Measurements from ENCODE around the gene CEP19.
A peak's percentile ranks its signal among the peaks of the same experiment; 100 is the strongest.

Gene CEP19

GRCh38 chr3:196667056-196667825 is 44.8 kb downstream of the CEP19 start:
- DNase-seq (ENCODE audit: low read depth, low spot score): no peak
- no peak overlapping the region for H3K27ac ChIP-seq

DNA sequence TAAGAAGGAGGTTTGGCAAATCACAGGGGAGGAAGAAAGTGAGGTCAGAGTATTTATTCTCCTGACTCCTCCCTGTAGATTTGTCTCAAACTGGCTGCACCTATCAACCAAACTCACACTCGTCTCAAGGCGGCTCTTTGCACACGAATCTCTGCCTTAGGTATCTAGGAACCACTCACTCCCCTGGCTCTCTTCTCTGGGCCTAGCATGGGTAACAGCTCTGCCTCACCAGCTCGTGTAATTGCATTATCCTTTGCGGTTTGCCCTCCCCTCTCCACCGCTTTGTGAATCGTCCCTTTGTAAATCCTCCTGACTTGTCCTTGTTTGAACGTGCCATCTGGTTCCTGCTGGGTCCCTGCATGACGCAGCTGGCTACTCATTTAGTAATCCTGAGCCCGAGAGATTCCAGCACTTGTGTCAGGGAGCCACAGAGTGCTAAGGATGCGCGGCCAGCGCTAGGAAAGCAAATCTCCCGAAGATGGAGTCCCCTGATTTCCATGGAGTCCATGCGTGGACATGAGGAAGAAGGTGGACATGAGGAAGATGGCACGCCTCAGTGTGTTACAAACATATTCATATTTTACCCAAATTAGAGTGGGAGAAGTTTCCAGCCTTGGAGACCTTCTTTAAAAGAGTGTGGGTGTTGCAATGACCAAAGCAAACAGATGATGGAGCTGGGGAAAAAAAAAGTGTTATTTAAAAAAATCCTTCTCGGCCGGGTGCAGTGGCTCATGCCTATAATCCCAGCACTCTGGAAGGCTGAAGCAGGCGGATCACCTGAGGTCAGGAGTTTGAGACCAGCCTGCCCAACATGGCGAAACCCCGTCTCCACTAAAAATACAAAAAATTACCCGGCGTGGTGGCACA is 45.8 kb downstream of the CEP19 start:
- peak overlapping the region; percentile 51 for H3K27ac ChIP-seq
- peak; percentile 76 for DNase-seq (ENCODE audit: low read depth, low spot score)

DNA sequence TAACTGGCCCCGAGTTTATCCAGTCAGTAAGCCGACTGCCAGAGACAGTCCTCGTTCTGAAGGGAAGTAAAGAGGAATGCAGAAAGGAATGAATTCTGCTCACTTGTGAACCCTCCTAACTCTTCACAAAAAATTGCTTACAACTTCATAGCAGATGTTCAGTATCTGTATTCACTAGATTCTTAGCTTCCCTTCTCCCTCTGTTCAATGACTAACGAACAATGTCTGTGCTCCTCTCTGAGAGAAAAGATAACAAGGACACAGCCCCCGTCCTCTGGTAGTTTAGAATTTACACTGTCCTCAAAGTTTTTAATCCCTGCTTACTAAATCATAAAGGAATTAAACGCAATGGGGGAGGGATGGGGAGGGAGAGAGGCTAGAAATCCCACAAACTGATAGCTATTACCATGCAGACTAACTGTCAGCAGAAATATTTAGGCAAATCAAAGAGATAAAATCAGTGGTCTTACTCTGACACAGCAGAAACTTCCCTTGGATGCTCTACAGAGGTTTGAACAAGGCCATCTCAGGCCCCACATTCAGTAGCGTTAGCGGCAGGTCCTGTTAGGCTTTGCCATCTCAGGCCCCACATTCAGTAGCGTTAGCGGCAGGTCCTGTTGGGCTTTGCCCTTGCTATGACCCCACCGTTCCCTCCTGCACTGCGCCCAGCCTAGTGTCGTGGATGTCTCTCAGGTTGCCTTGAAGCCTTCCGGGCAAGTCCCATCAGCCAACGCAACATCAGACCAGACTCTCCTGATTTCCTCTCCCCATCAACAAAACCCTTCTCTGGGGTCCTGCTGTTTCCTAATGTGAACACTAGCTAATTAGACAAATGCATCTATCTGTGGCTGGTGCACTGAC is 49.1 kb downstream of the CEP19 start:
- DNase-seq (ENCODE audit: low read depth, low spot score): no peak
- no peak overlapping the region for H3K27ac ChIP-seq

GRCh38 chr3:196662033-196662432 is 50.0 kb downstream of the CEP19 start:
- no peak for DNase-seq (ENCODE audit: low read depth, low spot score)
- H3K27ac ChIP-seq: no peak overlapping the region

- DNase-seq (ENCODE audit: low read depth, low spot score): no peak
- no peak overlapping the region for H3K27ac ChIP-seq
Observed at GRCh38 chr3:196661400-196661799, 50.6 kb downstream of the CEP19 start.

DNA sequence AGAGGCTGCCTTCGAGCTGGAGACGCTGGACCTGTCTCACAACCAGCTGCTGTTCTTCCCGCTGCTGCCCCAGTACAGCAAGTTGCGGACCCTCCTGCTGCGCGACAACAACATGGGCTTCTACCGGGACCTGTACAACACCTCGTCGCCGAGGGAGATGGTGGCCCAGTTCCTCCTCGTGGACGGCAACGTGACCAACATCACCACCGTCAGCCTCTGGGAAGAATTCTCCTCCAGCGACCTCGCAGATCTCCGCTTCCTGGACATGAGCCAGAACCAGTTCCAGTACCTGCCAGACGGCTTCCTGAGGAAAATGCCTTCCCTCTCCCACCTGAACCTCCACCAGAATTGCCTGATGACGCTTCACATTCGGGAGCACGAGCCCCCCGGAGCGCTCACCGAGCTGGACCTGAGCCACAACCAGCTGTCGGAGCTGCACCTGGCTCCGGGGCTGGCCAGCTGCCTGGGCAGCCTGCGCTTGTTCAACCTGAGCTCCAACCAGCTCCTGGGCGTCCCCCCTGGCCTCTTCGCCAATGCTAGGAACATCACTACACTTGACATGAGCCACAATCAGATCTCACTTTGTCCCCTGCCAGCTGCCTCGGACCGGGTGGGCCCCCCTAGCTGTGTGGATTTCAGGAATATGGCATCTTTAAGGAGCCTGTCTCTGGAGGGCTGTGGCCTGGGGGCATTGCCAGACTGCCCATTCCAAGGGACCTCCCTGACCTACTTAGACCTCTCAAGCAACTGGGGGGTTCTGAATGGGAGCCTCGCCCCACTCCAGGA is 51.5 kb downstream of the CEP19 start:
- no peak for DNase-seq (ENCODE audit: low read depth, low spot score)
- H3K27ac ChIP-seq: no peak overlapping the region

DNA sequence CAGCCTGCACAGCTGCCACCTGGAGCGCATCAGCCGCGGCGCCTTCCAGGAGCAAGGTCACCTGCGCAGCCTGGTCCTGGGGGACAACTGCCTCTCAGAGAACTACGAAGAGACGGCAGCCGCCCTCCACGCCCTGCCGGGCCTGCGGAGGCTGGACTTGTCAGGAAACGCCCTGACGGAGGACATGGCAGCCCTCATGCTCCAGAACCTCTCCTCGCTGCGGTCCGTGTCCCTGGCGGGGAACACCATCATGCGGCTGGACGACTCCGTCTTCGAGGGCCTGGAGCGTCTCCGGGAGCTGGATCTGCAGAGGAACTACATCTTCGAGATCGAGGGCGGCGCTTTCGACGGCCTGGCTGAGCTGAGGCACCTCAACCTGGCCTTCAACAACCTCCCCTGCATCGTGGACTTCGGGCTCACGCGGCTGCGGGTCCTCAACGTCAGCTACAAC is 52.1 kb downstream of the CEP19 start:
- no peak for DNase-seq (ENCODE audit: low read depth, low spot score)
- no peak overlapping the region for H3K27ac ChIP-seq

Data from epithelial cell of prostate (primary cell).